ENCODE measurements around the gene PPL.

DNA sequence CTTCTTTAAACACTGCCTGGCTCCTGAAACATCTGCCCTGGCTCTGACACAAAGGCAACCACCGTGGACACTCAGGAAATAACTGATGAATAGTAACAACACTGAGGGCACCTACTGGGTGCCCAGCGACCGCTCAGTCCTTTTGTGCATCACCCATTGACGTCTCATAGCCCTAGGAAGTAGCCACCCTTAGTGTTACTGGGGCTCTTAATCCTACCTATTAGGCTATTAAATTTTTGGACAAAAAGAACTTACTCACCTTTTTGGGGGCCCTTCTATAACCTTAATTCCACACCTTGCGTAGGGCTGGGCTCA lies 11.7 kb downstream of the PPL start:
- TF ChIP-seq, protein P1, sequence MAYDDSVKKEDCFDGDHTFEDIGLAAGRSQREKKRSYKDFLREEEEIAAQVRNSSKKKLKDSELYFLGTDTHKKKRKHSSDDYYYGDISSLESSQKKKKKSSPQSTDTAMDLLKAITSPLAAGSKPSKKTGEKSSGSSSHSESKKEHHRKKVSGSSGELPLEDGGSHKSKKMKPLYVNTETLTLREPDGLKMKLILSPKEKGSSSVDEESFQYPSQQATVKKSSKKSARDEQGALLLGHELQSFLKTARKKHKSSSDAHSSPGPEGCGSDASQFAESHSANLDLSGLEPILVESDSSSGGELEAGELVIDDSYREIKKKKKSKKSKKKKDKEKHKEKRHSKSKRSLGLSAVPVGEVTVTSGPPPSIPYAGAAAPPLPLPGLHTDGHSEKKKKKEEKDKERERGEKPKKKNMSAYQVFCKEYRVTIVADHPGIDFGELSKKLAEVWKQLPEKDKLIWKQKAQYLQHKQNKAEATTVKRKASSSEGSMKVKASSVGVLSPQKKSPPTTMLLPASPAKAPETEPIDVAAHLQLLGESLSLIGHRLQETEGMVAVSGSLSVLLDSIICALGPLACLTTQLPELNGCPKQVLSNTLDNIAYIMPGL (CRISPR knock-in tag; IDR thresholded peaks at IDR 0.05; ENCODE audit: borderline replicate concordance in 1 of 2, low read depth in 1 of 2): no peak
- TF ChIP-seq CHD2 (IDR thresholded peaks at IDR 0.05; ENCODE audit: low read depth, low read length) (no peak), CTCF (CRISPR knock-in tag; IDR thresholded peaks at IDR 0.05) (no peak), PHF21A (CRISPR knock-in tag; IDR thresholded peaks at IDR 0.05) (no peak; the same call in 1 of the 2 replicates)

Data from HepG2 (cell line).